Activated CD4-positive, CD25-positive, alpha-beta regulatory T cell (primary cell): ENCODE data around the gene PHF19.

Experiments
- DNase-seq, 4 experiments: peaks; one replicate each; lab custom pipeline; 2025; lab: John Stamatoyannopoulos, UW

The PHF19 gene

GRCh38 chr9:120891884-120892747 lies 15.1 kb upstream of the PHF19 start:
- DNase-seq = no peak

GRCh38 chr9:120891245-120891883 lies 14.4 kb upstream of the PHF19 start:
- peak in 3 of 4 experiments; percentile 45 to 58 (median 49) for DNase-seq

- peak in 1 of 4 experiments; percentile 19 for DNase-seq
Observed at GRCh38 chr9:120890320-120891244, 13.6 kb upstream of the PHF19 start.

GRCh38 chr9:120889606-120890271 lies 12.8 kb upstream of the PHF19 start:
- no peak for DNase-seq

GRCh38 chr9:120888626-120889025 lies 11.6 kb upstream of the PHF19 start:
- no peak for DNase-seq

- no peak for DNase-seq
Observed at GRCh38 chr9:120886490-120886967, 9.5 kb upstream of the PHF19 start.

GRCh38 chr9:120885958-120886357 lies 9.0 kb upstream of the PHF19 start:
- no peak for DNase-seq

GRCh38 chr9:120885457-120885856 lies 8.5 kb upstream of the PHF19 start:
- DNase-seq = no peak

- no peak for DNase-seq
Observed at GRCh38 chr9:120883608-120883996, 6.6 kb upstream of the PHF19 start.

GRCh38 chr9:120882935-120883607 lies 6.1 kb upstream of the PHF19 start:
- no peak for DNase-seq

GRCh38 chr9:120879446-120879845 lies 2.5 kb upstream of the PHF19 start:
- DNase-seq = no peak

GRCh38 chr9:120878188-120879130 lies 1.5 kb upstream of the PHF19 start:
- peak in 1 of 4 experiments; percentile 14 for DNase-seq

GRCh38 chr9:120877276-120878034 lies 467 bp upstream of the PHF19 start:
- peak in 3 of 4 experiments; percentile 49 to 64 (median 58) for DNase-seq

- peak; percentile 46 to 65 (median 62) for DNase-seq
Observed at GRCh38 chr9:120875954-120876841, 790 bp downstream of the PHF19 start.

GRCh38 chr9:120875643-120875953 lies 1.4 kb downstream of the PHF19 start:
- DNase-seq = no peak

GRCh38 chr9:120875195-120875565 lies 1.8 kb downstream of the PHF19 start:
- no peak for DNase-seq

- DNase-seq = no peak
Observed at GRCh38 chr9:120874226-120875194, 2.5 kb downstream of the PHF19 start.
